Thyroid gland (tissue), 4 donors: ENCODE data around the gene MYO1E. TPM values are rescaled to one million over a fixed set of nuclear protein-coding genes. Genes with fewer than 3 reads are reported as not detected.

ENCODE experiments used
- DNase-seq, 2 donors: peaks; one replicate each; pipeline ENCODE4 v3.0.0-alpha.2; 2019
- H3K27ac ChIP-seq, 3 donors: fragments of 200-600 bp; sonication (generic); 1 replicate in 2 of 3; 2 replicates in 1 of 3; pipeline ENCODE4 v1.5.1; 2016 to 2019; ENCODE audit warnings: mild to moderate bottlenecking in 1 of 3, moderate library complexity in 1 of 3
- H3K27me3 ChIP-seq: fragments of 200-600 bp; sonication (generic); one replicate; pipeline ENCODE4 v1.5.1; 2019
- H3K36me3 ChIP-seq, 2 donors: fragments of 200-600 bp; sonication (generic); one replicate each; pipeline ENCODE4 v1.5.1; 2016 to 2019
- H3K4me1 ChIP-seq, 2 donors: fragments of 200-600 bp; sonication (generic); one replicate each; pipeline ENCODE4 v1.5.1; 2017 to 2019
- H3K4me3 ChIP-seq, 3 donors: fragments of 200-600 bp; sonication (generic); replicated peaks in 1 of 3; 1 replicate in 2 of 3; 2 replicates in 1 of 3; pipeline ENCODE4 v1.5.1; 2016; ENCODE audit warnings: mild to moderate bottlenecking in 1 of 3
- H3K9me3 ChIP-seq: fragments of 200-600 bp; sonication (generic); one replicate; pipeline ENCODE4 v1.5.1; 2017
- POLR2A ChIP-seq, 2 donors: fragments of 450-650 bp; IDR thresholded peaks; one replicate each; pipeline ENCODE4 v1.6.1; 2017; ENCODE audit warnings: antibody characterized with exemption in 2 of 2, mild to moderate bottlenecking in 2 of 2, moderate library complexity in 1 of 2
- WGBS, 2 donors: methylation state at CpG; one replicate each; pipeline ENCODE4 v1.1.5; 2017; 5-methylcytosine and 5-hydroxymethylcytosine counted together
- intact Hi-C: fragments of 100-400 bp; cut with DNase I; formaldehyde crosslinking; loops from one replicate; pipeline ENCODE4 v1.15.1; 2023
- total RNA-seq, 4 donors: library from RNA; depleted of rRNA; stranded (reverse); fragments of >200 nt; gene quantifications; one replicate each; pipeline ENCODE4 v1.2.3, GENCODE V29; 2016
- TF ChIP-seq, protein P1 (sequence below), 6 experiments: fragments of 200-600 bp in 3 of 6; fragments of 450-650 bp in 3 of 6; sonication (generic) in 3 of 6; IDR thresholded peaks; one replicate each; pipeline ENCODE4 v1.5.1; 2016 to 2019; ENCODE audit warnings: antibody characterized with exemption in 6 of 6, mild to moderate bottlenecking in 2 of 6, inconsistent platforms in 1 of 6, moderate library complexity in 1 of 6

The MYO1E gene
- total RNA-seq, 4 donors from 2014 or later, result 19.5 to 56.6 (median 34.6) TPM

DNA sequence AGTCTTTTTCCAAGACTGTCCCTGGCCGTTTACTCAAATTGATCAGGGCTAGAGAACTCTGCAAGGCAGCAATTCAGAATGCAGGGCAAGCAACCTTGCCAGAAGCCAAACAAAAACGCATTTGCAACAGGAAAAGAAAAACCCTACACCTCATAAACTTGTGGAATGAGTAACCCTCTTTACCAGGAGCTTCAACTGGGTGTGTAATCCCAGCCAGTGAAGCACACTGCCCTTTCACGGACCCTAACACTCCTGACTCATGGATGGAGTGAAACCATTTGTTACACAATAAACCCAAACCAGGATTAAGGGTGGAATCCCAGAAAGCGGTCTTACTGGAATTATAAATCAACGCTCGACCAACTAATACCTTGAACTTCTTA lies 180.8 kb downstream of the MYO1E start:
- H3K4me3 ChIP-seq, result no peak overlapping the region
- no peak for DNase-seq
- H3K9me3 ChIP-seq, result no peaks in the 10 kb centered on the region
- no peak for TF ChIP-seq POLR2A (IDR thresholded peaks at IDR 0.05)
- TF ChIP-seq, protein P1, sequence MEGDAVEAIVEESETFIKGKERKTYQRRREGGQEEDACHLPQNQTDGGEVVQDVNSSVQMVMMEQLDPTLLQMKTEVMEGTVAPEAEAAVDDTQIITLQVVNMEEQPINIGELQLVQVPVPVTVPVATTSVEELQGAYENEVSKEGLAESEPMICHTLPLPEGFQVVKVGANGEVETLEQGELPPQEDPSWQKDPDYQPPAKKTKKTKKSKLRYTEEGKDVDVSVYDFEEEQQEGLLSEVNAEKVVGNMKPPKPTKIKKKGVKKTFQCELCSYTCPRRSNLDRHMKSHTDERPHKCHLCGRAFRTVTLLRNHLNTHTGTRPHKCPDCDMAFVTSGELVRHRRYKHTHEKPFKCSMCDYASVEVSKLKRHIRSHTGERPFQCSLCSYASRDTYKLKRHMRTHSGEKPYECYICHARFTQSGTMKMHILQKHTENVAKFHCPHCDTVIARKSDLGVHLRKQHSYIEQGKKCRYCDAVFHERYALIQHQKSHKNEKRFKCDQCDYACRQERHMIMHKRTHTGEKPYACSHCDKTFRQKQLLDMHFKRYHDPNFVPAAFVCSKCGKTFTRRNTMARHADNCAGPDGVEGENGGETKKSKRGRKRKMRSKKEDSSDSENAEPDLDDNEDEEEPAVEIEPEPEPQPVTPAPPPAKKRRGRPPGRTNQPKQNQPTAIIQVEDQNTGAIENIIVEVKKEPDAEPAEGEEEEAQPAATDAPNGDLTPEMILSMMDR (IDR thresholded peaks at IDR 0.05), result no peak
- no peak overlapping the region for H3K27ac ChIP-seq
- intact Hi-C loops, result no loop called here
- H3K36me3 ChIP-seq, result peaks cover 9 to 17% of the 10 kb centered on the region in 2 donors
- no peaks in the 10 kb centered on the region for H3K4me1 ChIP-seq
- 90 to 91% methylated on average over 6 of the region's 6 CpGs for WGBS, 2 donors
- no peaks in the 10 kb centered on the region for H3K27me3 ChIP-seq

DNA sequence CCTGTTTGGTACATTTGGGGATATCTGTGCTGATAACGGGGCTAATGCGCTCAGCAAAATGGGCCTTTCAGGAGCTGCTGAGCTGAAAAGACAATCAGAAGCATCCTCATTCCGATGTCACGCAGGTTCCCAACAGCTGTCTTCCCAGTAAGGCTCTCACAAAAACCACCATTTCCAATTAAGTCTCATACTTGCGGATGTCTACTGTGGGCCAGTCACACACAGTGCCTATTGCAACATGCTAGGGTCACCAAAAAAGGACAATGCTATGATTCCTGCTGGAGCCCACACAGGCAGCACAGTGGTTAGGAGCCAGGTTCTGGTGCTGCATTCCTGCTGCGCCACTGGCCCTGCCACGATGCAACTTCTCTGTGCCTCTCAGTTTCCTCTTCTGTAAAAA lies 182.4 kb downstream of the MYO1E start:
- WGBS, 2 donors, result 94% methylated on average over 7 of the region's 7 CpGs
- Histone ChIP-seq H3K27ac (no peak overlapping the region), H3K4me3 (no peak overlapping the region), H3K4me1 (no peaks in the 10 kb centered on the region), H3K9me3 (no peaks in the 10 kb centered on the region), H3K36me3 (peaks cover 9 to 17% of the 10 kb centered on the region in 2 donors), H3K27me3 (no peaks in the 10 kb centered on the region)
- TF ChIP-seq POLR2A (IDR thresholded peaks at IDR 0.05), result no peak
- TF ChIP-seq, protein P1 (IDR thresholded peaks at IDR 0.05), result no peak
- intact Hi-C loops, result no loop called here
- no peak for DNase-seq

DNA sequence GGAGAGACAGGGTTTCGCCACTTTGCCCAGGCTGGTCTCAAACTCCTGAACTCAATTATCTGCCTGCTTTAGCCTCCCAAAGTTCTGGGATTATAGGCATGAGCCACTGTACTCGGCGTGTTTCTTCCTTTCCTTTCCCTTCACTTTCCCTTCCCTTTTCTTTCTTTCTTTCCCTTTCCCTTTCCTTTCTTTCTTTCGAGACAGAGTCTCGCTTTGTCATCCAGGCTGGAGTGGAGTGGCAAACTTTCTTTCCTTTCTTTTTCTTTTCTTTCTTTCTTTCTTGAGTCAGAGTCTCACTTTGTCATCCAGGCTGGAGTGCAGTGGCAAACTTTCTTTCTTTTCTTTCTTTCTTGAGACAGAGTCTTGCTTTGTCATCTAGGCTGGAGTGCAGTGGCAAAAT lies 183.4 kb downstream of the MYO1E start:
- WGBS, 2 donors, result 95 to 99% methylated on average over 5 of the region's 5 CpGs
- DNase-seq, result no peak
- TF ChIP-seq, protein P1 (IDR thresholded peaks at IDR 0.05), result no peak
- no peak for TF ChIP-seq POLR2A (IDR thresholded peaks at IDR 0.05)
- Histone ChIP-seq H3K4me3 (no peak overlapping the region), H3K36me3 (peaks cover 3 to 11% of the 10 kb centered on the region in 2 donors), H3K9me3 (no peaks in the 10 kb centered on the region), H3K4me1 (no peaks in the 10 kb centered on the region), H3K27ac (no peak overlapping the region), H3K27me3 (no peaks in the 10 kb centered on the region)
- intact Hi-C loops, result no loop called here

DNA sequence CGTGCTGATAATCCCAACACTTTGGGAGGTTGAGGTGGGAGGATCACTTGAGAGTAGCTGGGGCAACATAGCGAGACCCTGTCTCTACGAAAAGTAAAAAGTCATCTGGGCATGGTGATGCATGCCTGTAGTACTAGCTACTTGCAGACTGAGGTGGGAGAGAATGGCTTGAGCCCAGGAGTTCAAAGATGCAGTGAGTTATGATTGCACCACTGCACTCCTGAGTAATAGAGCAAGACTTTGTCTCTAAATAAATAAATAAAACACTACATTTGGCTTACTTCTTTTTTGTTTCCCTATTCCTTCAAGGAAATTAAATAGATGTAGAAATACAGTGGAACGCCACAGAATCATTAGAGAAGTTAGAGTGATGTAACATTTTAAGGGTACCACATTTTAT lies 186.2 kb downstream of the MYO1E start:
- Histone ChIP-seq H3K27me3 (no peaks in the 10 kb centered on the region), H3K4me1 (no peaks in the 10 kb centered on the region), H3K4me3 (no peak overlapping the region), H3K9me3 (no peaks in the 10 kb centered on the region), H3K36me3 (peaks cover 3 to 4% of the 10 kb centered on the region in 2 donors), H3K27ac (no peak overlapping the region)
- TF ChIP-seq, protein P1 (IDR thresholded peaks at IDR 0.05), result no peak
- TF ChIP-seq POLR2A (IDR thresholded peaks at IDR 0.05), result no peak
- DNase-seq, result no peak
- WGBS, 2 donors, result 98% methylated on average over 4 of the region's 4 CpGs
- intact Hi-C loops, result no loop called here

DNA sequence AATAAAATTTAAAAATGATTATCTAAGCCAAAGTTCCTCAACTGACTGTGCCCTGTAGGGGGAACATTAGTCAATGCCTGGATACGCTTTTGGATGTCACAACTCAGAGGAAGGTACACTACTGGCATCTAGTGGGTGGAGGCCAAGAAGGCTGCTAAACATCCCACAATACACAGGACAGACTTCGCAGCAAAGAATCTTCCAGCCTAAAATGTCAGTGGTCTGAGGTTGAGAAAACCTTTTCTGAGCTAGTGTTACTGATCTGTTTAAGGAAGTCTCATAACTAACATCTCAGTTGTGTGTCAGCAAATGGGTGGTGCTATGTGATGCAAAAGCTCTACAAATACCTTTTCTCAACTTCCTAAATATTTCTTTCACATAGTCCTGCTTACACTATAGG lies 186.9 kb downstream of the MYO1E start:
- 93 to 100% methylated on average over 2 of the region's 2 CpGs for WGBS, 2 donors
- no peaks in the 10 kb centered on the region for H3K9me3 ChIP-seq
- no peak for DNase-seq
- H3K4me1 ChIP-seq, result no peaks in the 10 kb centered on the region
- H3K27ac ChIP-seq, result no peak overlapping the region
- H3K36me3 ChIP-seq, result peaks cover 3 to 4% of the 10 kb centered on the region in 2 donors
- no peaks in the 10 kb centered on the region for H3K27me3 ChIP-seq
- no peak for TF ChIP-seq POLR2A (IDR thresholded peaks at IDR 0.05)
- TF ChIP-seq, protein P1 (IDR thresholded peaks at IDR 0.05), result no peak
- intact Hi-C loops, result no loop called here
- H3K4me3 ChIP-seq, result no peak overlapping the region
